ENCODE results near the gene MEI1.
"Not testable (repeated sequence)": the region's sequence is repeated elsewhere in the genome, so short reads cannot be mapped to it uniquely, and the experiment has no call there.

The MEI1 gene, protein sequence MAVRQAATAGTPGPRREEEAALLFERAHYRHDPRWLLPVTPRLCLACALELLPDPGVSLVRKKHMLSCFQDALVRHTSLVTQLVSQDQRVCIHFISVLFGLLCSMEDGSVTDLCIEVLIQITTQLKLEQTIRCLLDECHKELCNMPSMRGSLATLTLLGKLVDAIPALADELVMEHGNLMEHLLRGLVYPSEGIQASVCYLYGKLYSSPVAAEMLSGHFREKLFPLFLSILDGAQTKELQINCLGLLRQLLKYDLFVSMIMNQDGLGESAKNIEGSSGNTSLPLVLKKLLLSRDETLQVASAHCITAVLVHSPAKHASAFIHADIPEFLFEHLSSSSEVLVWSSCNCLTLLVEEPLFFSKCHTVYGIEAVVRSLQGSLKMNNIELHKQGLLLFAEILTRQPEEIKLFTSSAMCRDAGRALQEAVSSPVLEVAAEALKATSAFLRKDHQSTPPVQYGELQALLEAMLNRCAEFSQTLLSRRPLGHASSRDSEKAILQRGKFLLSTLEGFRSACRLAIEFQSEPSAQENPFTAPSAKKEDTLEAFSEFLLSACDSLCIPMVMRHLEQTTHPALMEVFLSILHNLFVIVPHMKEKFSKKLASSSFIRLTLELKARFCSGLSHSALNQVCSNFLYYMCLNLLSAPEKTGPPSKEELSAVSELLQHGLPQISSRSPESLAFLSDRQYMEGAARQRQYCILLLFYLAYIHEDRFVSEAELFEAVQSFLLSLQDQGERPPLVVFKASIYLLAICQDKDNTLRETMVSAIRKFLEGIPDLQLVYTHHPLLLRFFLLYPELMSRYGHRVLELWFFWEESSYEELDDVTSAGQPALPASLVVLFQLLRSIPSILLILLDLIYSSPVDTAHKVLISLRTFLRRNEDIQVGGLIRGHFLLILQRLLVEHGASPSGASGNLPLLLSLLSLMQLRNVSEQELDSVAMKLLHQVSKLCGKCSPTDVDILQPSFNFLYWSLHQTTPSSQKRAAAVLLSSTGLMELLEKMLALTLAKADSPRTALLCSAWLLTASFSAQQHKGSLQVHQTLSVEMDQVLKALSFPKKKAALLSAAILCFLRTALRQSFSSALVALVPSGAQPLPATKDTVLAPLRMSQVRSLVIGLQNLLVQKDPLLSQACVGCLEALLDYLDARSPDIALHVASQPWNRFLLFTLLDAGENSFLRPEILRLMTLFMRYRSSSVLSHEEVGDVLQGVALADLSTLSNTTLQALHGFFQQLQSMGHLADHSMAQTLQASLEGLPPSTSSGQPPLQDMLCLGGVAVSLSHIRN

DNA sequence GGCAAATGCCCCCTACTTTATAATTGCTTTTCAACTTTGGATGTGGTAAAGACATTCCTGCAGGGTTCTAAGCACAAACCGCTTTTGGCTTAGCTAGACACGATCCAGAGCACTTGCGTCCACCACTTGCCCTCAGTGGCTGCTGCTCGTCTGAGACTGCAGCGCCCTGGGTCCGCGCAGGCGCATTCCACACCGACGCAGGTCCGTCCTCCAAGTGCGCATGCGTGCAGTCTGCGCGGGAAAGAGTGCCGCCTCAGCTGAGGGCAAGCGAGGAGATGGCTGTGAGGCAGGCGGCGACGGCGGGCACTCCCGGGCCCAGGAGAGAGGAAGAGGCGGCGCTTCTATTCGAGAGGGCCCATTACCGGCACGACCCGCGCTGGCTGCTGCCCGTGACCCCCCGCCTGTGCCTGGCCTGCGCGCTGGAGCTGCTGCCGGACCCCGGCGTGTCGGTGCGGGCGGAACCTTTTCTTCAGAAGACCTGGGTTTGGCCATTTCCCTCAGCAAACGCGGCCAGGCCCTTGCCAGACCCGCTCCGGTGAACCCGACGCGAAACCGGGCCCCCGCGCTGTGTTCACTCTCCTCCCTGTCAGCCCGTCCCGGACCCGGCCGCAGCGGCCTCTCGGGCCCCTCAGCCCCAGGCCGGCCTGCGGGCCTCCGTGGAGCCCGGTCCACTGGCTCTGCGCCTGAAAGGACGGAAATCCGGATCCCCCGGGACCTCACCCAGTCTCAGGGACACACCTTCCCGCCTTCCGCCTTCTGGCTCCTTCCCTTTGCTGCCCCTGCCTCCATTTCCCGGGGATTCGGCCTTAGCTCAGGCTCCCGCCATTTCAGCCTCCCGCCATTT is at the start of gene MEI1:
Gene MEI1, plus strand, starts transcription at position 240 of the 844 bp plus-strand sequence. Its CDS starts 36 bp downstream, at position 276.
- peak; percentile 28 to 33 for DNase-seq (ENCODE audit: low read depth in 2 of 2)

DNA sequence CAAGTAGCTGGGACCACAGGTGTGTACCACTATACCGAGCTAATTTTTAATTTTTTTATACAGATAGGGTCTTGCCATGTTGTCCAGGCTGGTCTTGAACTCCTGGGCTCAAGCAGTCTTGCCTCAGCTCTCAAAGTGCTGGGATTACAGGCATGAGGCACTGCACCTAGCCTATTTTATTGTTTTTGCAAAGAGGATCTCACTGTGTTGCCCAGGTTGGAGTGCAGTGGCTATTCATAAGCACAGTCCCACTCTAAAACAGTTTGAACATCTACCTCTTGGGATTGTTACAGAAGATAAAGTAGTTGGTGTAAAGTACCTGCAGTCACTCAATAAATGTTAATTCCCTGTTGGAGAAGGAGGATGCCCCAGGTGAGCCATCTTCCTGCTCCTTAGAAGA is 49.1 kb upstream of the MEI1 start:
- DNase-seq (ENCODE audit: low read depth in 2 of 2) = no peak

DNA sequence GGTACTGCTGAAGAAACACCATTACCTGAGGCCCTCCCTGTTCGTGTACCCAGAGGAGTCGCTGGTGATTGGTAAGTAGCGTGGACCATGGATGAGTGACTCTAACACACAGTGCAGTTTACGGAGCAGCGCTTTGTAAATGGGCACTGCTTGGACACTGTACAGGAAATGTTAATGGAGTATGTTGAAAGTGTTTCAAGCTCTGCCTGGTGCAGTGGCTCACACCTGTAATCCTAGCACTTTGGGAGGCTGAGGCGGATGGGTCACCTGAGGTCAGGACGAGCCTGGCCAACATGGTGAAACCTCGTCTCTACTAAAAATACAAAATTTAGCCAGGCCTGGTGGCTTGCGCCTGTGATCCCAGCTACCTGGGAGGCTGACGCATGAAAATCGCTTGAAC is 48.5 kb upstream of the MEI1 start:
- DNase-seq (ENCODE audit: low read depth in 2 of 2) = no peak

DNA sequence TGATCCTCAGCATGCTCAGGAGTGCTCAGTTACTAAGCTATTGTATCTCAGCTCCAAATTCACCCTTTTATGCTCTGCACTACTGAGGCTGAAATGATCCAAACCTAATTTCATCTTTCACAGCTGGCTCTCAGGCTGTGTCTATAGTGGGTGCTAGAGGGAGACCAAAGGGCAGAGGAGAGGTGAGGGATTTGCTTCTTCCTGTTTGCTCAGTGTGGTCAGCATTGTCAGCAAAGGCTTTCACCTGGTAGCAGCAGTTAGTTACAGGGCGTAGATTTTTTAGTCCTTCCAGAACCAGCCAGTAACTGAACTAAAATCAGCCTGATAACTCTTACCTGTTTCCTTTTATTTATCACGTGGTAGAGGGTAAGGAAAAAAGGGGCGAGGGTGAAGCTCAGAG is 45.0 kb upstream of the MEI1 start:
- DNase-seq (ENCODE audit: low read depth in 2 of 2) = no peak

DNA sequence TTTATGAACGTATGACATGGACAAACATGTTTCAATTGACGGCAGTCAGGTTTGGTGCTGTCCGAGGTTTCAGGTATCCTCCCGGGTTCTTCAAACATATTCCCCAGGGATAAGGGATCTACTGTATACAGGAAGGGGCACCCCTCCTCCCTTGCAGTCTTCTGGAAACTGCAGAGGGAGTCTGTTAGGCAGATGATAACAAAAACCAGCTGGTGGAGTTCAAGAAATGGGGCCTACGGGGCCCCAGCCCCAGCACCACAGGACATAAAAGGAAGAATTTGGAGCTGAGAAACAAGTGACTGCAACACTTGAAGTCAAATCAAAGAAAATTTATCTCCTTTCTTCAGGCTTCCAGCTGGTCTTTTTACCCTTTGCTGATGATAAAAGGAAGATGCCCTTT is 42.7 kb upstream of the MEI1 start:
- no peak for DNase-seq (ENCODE audit: low read depth in 2 of 2)

DNA sequence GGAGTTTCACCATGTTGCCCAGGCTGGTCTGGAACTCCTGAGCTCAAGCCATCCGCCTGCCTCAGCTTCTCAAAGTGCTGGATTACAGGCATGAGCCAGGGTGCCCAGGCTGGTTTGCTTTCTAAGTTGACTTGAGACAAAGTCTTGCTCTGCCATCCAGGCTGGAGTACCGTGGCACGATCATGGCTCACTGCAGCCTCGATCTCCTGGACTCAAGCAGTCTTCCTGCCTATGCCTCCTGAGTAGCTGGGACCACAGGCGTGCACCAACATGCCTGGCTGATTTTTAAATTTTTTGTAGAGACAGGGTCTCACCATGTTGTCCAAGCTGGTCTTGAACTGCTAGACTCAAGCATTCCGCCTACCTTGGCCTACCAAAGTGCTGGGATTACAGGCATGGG is 41.6 kb upstream of the MEI1 start:
- DNase-seq (ENCODE audit: low read depth in 2 of 2) = no peak

DNA sequence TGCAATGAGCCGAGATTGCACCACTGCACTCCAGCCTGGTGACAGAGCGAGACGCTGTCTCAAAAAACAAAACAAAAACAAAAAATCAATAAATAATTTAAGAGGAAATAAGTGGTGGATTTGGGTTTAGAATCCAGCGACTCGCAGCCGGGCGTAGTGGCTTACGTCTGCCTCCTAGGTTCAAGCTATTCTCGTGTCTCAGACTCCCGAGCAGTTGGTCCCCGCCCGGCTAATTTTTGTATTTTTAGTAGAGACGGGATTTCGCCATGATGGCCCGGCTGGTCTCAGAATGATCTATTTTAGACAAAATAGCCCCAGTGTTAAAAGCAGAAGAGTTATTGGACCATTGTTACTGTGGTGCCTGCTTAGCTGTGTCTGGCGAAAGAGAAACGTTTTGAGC is 40.4 kb upstream of the MEI1 start:
- DNase-seq (ENCODE audit: low read depth in 2 of 2) = no peak

DNA sequence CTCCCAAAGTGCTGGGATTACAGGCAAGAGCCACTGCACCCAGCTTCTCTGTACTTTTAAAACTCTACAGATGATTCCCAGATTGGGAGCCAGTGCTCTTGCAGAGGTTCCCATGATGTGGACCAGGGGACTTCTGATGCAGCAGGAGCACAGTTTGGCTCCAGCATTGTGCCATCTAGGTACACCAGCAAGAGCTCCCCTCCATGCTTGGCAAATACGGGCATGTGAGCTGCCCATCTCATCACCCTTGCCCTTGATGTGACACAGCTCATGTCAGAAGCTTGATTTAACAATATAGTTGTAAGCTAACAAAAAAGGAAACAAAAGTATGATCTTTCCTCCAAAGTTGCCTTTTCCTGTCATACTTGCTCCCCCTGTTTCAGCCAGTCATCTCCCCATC is 39.4 kb upstream of the MEI1 start:
- DNase-seq (ENCODE audit: low read depth in 2 of 2) = no peak

DNA sequence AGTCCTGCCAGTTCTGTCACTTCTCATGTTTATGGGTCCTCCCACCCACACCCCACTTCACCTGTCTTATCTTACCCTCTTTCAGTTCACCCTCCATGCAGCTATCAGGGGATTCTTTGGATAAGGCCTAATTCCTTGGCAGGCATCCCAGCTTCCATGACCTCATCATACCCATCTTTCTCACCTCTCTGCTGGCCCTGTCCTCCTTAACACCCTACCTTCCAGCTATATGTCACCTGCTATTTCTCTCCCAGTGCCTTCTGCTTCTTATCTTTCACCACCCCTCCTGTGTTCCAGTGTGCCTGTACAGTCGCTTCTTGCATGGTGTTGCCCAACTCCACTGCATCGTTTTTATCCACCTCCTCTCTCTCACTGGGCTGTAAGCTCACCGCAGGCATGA is 38.9 kb upstream of the MEI1 start:
- no peak for DNase-seq (ENCODE audit: low read depth in 2 of 2)

DNA sequence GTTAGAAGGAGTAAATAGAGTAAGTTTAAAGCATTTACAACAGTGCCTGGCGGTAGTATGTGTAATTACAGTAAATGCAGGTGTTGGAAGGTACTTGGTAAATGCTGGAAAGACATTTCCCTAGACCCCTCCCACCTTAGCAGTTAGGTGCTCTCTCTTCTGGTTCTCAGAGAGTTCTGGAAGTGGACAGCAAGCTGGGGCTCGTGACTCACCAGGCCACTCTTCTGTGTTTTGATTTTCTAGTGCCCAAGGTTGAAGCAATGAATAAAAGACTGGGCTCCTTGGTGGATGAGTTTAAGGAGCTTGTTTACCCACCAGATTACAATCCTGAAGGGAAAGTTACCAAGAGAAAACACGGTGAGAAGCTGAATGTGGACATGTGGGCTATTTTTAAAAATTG is 38.2 kb upstream of the MEI1 start:
- no peak for DNase-seq (ENCODE audit: low read depth in 2 of 2)

DNA sequence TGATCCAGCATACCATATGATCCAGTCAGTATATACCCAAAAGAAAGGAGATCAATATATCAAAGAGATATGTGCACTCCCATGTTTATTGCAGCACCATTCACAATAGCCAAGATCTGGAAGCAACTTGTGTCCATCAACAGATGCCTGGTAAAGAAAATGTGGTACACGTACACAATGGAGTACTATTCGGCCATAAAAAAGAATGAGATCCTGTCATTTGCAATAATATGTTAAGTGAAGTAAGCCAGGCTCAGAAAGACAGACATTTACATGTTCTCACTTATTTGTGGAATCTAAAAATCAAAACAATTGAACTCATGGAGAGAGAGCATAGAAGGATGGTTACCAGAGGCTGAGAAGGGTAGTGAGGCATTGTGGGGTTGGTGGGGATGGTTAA is 37.6 kb upstream of the MEI1 start:
- DNase-seq (ENCODE audit: low read depth in 2 of 2) = no peak

DNA sequence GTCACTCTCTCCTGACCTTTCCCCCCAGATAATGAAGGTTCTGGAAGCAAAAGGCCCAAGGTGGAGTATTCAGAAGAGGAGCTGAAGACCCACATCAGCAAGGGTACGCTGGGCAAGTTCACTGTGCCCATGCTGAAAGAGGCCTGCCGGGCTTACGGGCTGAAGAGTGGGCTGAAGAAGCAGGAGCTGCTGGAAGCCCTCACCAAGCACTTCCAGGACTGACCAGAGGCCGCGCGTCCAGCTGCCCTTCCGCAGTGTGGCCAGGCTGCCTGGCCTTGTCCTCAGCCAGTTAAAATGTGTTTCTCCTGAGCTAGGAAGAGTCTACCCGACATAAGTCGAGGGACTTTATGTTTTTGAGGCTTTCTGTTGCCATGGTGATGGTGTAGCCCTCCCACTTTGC is 35.7 kb upstream of the MEI1 start:
- DNase-seq (ENCODE audit: low read depth in 2 of 2) = not testable (repeated sequence)

DNA sequence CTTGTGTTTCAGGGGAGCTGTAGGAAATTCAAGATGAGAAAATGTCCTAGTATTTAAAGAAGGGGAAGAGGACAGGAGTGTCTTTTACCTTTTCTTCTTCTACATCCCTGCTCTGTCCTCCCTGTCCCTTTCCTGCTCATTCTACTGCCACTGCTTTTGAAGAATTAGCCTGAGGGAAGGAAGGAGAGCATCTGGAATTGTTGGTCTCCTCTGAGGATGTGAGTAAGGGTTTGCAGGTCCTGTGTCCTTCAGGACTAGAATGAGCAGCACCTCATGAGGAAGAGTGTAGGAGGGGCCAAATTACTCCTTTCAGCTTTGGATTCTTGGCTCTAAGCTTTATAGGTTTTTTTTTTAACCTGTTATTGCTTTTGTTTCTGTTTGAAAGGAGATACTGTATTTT is 34.8 kb upstream of the MEI1 start:
- no peak for DNase-seq (ENCODE audit: low read depth in 2 of 2)

DNA sequence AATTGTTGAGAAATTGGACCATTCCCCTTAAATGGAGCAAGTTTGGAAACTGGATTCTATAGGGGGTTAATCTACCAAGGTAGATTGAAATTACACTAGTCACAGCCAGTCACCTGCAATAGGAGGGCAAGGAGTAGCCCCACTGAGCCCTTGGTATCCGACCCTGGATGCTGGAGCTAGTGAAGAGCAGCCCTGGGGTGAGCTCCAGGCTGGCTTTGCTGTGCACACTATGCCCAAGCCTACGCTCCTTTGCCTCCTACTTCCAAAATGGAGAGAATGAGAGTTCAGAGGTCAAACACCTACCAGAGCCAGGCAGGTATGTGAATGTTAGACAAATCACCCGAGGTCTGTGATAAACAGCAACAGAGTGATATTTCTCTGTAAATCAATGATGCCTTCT is 34.4 kb upstream of the MEI1 start:
- no peak for DNase-seq (ENCODE audit: low read depth in 2 of 2)

DNA sequence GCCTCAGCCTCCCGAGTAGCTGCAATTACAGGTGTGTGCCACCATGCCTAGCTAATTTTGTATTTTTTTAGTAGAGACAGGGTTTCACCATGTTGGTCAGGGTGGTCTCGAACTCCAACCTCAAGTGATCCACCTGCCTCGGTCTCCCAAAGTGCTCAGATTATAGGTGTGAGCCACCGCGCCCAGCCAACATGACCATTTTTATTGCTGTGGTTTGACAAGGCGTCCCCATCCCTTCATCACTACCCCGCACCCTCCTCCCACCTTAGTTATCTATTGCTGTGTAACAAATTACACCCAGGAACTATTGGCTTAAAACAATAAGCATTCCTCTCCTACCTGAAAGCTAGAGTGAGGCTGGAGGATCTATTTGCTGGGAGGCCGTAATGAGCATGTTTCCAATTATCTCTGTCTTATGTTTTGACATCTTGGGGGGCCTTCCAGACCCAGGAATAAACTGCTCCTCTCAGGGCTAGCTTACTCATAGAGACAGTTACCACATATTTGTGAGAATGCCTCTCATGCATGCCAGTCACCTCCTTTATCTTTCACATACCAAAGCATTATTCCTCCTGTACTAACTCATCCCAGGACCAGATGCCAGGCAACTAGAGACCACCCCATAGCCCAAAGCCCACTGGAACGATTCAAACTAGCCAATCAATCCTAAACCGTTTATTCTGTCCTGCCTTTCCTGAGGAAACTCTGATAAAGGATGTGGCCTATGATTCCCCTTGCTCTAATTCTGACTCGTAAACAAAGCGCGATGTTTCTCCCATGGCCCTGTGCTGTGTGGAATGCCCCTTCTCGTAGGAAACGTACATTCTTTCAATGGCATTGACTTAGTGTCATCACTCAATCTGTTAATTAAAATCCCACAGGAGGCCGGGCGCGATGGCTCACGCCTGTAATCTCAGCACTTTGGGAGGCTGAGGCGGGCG is 30.1 kb upstream of the MEI1 start:
- DNase-seq (ENCODE audit: low read depth in 2 of 2) = peak; percentile 70

DNA sequence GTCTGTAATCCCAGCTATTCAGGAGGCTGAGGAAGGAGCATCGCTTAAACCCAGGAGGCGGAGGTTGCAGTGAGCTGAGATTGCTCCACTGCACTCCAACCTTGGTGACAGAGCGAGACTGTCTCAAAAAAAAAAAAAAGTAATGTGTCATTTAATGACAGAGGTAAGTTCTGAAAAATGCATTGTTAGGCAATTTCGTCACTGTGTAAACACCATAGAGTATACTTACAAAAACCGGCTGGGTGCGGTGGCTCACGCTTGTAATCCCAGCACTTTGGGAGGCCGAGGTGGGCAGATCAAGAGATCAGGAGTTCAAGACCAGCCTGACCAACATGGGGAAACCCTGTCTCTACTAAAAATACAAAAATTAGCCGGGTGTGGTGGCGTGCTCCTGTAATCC is 27.2 kb upstream of the MEI1 start:
- DNase-seq (ENCODE audit: low read depth in 2 of 2) = not testable (repeated sequence)

DNA sequence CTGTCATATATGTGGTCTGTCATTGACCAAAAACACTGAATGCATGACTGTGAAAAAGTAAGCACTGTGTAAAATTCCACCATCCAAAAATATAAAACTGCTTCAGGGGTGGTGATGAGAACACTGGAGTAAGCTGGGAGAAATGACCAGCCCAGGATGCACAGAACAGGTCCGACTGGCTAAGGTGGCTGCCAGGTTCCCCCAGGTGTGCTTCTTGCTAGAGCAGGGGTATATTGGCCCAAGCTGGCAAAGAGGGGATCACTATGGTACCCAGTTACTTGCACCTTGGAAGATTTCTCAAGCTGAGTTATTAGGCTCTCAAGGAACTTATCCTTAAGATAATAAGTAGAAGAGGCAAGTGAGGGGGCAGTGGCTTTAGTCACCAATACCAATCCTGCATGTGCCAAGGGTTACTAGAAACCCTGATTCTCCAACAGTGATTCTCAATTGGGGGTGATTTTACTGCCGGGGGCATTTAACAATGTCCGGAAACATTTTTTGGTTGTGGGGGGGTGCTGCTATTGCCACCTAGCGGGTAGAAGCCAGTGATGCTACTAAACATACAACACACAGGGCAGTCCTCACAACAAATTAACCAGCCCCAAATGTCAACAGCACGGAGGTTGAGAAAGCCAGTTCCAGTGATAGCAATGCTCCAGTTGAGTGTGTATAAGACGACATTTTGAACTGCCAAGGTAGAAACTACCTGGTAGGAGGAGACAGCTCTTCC is 26.4 kb upstream of the MEI1 start:
- DNase-seq (ENCODE audit: low read depth in 2 of 2) = no peak

DNA sequence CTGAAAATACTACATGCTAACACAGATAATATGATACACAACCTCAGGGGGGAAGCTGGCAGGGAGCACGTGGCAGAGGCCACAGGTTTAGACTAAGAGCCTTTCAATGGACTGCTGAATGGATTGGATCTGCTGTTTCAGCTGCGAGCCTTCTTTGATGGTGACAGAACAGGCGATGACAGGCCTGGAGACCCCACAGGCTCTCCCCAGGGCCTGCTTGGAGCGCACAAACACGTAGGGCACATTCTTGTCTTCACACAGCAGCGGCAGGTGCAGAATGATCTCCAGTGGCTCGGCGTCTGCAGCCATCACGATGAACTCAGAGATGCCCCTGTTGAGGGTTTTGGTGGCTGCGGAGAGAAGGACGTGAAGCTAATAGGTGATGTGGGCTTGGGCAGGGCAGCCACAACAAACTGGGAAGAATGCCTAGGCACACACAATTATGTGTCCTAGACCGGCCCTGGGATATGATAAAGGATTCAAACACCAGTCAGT is 24.4 kb upstream of the MEI1 start:
- no peak for DNase-seq (ENCODE audit: low read depth in 2 of 2)

DNA sequence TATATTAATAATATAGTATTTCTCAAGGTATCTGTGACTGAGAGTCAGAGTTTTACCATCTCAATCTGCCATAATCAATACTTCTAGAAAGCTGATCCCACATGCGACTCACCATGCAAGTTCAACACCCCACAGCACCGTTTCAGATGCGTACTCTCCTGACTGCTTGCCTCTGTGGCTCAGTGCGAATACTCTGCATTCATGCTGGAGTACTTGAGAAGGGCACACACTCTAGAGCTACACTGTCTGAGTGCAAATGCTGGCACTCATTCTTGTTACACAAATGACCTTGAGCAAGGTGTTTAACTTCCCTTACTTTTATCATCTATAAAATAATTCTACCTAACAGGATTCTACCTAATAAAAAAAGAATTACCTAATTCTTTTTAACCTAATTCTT is 23.2 kb upstream of the MEI1 start:
- DNase-seq (ENCODE audit: low read depth in 2 of 2) = no peak

Measured in fibroblast of skin of left biceps (primary cell).